HG03159 (cell line): ENCODE results near the gene CPNE4.
"Not testable (repeated sequence)": the region's sequence is repeated elsewhere in the genome, so short reads cannot be mapped to it uniquely, and the experiment has no call there.

Source experiments
- ATAC-seq: cut with Tn5 transposase; IDR thresholded peaks from one replicate; pipeline ENCODE4 v1.9.1; 2021; ENCODE audit warnings: mild to moderate bottlenecking, moderate library complexity; ENCODE audit not compliant: unreplicated experiment

Gene CPNE4

GRCh38 chr3:131963442-131963841, 71.4 kb downstream of the CPNE4 start:
- ATAC-seq: not testable (repeated sequence)

DNA sequence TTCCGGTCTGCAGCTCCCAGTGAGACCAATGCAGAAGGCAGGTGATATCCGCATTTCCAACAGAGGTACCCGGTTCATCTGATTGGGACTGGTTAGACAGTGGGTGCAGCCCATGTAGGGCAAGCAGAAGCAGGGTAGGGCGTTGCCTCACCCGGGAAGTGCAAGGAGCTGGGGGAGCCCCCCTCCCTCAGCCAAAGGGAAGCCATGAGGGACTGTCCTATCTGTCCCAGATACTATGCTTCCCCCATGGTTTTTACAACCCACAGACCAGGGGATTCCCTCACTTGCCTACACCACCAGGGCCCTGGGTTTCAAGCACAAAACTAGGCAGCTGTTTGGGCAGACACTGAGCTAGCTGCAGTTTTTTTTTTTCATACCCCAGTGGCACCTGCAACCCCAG, 71.8 kb downstream of the CPNE4 start:
- ATAC-seq: no peak

DNA sequence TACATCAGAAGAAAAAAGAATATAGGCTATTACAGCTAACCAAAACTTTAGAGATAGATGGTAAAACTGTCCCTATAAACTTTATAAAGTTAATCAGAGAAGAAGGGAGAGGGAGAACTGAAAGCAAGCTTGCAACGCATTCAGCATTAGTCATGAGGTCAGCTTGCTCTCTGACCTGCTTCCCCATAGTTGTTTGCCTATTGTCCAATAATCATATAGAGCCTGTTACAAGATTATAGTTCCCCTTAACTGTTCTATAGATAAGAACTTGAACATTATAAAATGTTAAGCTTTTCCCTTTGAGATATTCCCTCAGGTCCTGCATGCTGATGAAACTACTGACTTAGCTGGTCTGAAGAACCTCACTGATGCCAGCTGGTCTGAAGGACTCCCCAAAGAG, 74.5 kb downstream of the CPNE4 start:
- no peak for ATAC-seq

- ATAC-seq: no peak
Observed at GRCh38 chr3:131957980-131958379, 76.8 kb downstream of the CPNE4 start.

DNA sequence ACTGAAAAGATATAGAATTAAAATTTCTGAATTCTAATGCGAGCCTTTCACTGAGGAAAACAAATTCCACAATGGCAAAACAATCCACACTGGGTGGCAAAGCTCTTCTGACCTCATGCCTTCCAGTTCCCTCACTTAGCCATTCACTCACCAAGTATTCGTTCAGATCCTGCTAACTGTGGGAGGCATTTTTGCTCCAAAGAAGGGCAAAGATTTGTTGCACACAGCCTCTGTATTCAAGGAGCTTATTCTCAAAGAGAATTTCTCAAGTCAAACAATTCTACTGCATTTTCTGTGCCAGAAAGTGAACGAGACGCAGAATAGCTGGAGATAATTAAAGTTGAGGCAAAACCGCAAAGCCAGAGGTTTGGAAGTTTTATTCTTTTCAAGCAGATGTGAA, 77.3 kb downstream of the CPNE4 start:
- no peak for ATAC-seq

- ATAC-seq: no peak
Observed at GRCh38 chr3:131948806-131949205, 86.0 kb downstream of the CPNE4 start.

GRCh38 chr3:131944676-131945075, 90.1 kb downstream of the CPNE4 start:
- ATAC-seq: no peak

DNA sequence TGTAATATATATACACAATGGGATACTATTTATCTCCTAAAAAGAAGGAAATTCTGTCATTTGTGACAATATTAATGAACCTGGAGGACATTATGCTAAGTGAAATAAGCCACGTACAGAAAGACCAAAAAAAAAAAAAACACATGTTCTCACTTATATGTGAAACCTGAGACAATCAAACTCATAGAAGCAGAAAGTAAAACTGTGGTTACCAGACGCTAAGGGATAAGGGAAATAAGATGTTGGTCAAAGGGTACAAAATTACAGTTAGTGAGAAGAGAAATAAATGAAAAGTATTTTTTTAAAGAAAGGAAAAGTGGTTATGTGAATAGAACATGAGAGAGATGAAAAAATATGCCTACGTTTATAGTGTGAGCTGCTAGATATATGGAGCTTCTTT, 101.1 kb downstream of the CPNE4 start:
- no peak for ATAC-seq

DNA sequence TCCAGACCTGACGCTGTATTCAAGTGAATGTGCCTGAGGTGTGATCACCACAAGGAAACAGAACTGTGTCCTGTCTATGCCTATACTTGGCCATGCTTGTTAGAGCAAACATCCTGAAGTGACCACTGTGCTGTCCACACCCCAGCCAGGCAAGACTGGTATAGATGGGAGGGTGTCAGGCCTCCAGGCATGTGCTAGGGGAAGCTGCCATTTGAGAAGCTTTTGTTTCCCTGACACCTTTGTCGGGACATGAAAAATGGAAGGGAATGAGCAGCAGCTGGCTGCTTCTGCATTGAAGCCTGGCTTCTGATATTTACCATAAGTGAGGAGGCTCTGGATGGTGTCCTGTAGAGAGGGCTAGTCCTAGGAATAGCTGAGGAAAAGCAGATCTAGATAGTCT, 106.2 kb downstream of the CPNE4 start:
- no peak for ATAC-seq

DNA sequence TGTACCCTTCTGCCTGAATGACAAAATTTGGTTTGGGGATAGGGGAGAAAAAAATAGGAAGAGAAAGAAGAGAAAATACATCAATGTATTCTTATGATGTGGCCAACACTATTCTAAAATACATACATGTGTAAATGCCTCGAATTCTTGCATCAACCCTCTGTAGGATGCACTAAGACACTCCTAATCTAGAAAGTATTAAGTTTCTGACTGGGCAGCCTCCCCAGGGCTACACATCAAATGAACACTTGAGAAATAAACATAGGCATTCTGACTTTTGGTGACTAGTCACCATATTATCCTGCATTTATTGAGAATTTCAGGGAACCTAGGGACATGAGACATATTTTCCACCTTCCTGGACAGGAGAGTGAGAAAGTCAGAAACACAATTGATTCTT, 109.2 kb downstream of the CPNE4 start:
- ATAC-seq: no peak

DNA sequence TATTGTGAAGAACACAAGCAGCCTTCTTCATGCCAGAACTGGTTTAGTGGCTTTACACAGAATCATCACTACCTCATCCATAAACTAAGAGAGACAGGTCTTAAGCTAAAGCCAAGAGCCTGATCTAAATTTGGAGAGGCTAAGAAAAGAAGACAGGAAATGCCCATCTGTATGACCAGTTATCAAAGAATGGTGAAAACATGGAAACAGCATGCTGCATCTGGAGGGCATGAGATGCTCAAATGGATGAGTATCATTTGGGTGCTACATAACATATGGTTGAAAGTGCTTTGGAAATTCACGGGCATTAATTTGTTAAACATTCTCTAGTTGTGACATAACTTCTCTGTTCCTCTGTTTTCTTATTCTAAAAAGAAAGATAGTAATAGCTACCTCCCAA, 112.5 kb downstream of the CPNE4 start:
- ATAC-seq: no peak

DNA sequence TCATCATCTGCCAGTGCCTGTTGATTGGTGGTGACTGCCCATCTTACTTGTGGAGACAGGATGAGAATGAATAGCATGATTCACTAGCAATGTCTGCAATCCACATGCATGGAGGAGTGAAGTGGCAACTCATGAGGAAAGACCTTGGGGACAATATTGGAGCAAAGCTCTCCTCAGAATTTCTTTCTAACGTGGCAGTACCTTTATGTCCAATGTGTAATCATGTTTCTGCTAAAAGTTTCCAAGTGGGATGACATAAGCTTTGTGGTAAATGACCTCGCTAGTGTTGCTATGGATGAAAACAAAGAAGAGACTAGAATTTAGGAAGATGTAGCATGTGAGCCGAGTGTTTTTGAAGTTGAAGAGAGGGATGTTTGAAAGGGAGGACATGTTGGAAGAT, 117.8 kb downstream of the CPNE4 start:
- no peak for ATAC-seq

DNA sequence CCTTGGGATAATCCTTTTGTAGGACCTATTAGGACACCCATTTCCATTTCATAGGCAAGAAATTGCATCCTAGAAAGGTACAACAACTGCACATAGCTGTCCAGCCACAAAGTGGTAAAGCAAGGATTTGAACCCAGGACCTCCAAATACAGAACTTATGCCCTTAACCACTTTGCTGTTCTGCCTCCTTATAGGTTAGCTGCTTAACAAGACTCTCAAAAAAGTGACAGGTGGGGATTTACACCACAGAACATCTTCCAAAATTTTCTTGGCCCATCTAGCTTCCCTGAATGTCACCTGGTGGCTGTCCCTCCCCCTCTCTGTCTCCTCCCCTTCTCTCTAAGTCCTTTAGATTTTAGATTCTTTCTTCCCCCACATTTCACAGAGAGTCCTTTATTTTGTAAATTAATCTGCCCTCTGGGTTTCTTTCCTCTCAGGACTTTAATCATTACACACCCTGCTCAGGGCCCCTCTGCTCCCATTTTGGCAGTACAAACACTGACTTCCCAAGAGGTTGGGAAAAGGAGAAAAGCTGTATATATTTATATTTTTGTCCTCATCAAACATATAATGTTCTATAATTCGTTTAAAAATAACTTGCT, 120.6 kb downstream of the CPNE4 start:
- no peak for ATAC-seq

- no peak for ATAC-seq
Observed at GRCh38 chr3:131912255-131912654, 122.6 kb downstream of the CPNE4 start.

- ATAC-seq: no peak
Observed at GRCh38 chr3:131907796-131908195, 127.0 kb downstream of the CPNE4 start.

- no peak for ATAC-seq
Observed at GRCh38 chr3:131903988-131904415, 130.8 kb downstream of the CPNE4 start.

DNA sequence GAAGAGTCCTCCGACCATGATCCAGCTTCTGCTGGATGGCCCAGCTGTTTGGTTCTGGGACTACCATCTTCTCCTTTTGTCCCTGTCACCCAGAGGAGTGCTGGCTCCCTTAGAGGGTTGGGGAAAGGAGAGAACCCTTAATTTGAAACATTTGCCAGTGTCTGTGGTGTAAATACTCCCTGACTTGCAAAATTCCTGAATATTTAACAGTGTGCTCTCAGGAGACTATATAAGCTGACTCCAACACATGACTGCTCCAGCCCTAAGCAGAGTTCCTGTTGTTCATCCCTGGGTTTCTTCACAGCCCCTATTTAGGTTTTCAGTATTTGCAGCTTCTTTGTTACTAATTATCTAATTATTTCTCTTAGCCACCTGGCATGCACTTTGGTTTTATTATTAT, 133.1 kb downstream of the CPNE4 start:
- ATAC-seq: no peak

DNA sequence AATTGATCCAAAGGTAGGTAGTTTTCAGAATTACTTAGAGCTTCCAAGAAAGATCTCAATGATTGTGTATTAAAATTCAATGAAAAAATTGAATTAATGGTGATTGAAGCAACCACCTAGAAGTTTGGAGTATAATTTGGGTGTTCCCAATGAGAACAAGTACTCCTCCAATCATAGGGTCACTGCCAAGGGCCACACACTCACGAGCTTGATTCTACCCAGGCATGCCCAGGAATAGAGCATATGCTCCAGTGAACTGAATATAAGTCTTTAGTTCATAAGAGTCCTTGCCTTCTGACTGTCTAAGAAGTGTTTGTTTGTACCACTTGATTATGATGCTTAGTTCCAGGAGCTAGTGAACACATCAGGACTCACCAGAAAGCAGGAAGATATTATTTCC, 133.9 kb downstream of the CPNE4 start:
- no peak for ATAC-seq

DNA sequence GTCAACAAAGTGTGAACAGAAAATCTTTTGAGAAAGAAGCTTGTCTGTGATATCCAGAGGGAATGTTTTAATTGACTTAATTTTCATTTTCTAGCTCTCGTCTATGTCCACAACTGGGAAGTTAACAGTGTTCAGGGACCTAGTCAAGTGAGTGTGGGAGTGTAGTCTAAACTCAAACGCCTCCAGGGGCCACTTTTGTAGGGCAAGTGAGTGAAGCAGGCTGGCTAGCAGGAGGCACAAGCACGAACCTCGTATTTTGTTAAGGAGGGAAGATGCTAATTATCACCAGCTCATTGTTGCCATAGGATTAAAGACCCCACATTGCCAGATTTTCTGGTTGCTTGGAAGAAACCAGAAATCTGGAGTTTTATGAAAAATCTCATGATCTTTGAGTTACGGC, 135.8 kb downstream of the CPNE4 start:
- ATAC-seq: no peak

DNA sequence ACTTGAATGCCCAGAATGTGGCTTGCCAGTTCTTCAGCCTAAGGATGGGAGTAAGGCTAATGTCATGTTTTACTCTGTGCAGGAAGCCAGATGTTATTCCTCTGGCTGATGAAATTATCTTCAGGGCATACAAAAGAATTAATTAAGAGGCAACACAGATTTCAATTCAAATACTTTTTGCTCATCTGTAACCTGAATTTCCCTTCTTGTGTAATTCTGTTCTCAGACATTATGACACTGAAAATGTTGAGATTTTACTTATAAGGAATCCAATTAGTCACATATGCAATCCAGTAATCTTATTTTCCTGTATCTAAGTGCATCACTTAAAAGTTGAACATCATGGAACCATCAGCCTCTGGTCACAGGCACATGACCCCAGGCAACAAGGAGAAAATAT, 136.5 kb downstream of the CPNE4 start:
- no peak for ATAC-seq

GRCh38 chr3:131896285-131896684, 138.5 kb downstream of the CPNE4 start:
- no peak for ATAC-seq

- ATAC-seq: no peak
Observed at GRCh38 chr3:131895766-131896165, 139.0 kb downstream of the CPNE4 start.

DNA sequence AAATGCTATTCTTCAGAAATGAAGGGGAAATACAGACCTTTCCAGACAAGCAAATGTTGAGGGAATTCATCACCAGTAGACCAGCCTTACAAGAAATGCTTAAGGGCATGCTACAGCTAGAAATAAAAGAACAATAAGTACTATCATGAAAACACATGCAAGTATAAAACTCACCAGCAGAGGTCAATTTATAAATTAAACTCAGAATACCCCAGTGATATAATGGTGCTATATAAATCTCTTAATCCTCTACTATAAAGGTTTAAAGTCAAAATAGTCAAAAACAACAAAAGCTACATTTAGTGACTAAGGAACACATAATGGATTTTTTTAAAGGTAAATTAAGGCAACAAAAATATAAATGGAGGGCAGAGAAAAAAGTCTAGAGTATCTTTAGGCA, 142.5 kb downstream of the CPNE4 start:
- no peak for ATAC-seq

- ATAC-seq: not testable (repeated sequence)
Observed at GRCh38 chr3:131885871-131886270, 148.9 kb downstream of the CPNE4 start.
